Memory B cell (primary cell): ENCODE results near the gene DBP.

Source experiments
- ATAC-seq: fragments of 150-1000 bp; cut with Tn5 transposase; 2 replicates; pipeline ENCODE4 v1.10.0; 2021; ENCODE audit warnings: low read depth, mild to moderate bottlenecking, moderate library complexity
- DNase-seq, 2 donors: peaks; one replicate each; pipeline ENCODE4 v3.0.0; 2022; ENCODE audit warnings: low spot score in 2 of 2
- H3K27ac Mint-ChIP-seq: one replicate; pipeline ENCODE4 v1.8.0; 2022; ENCODE audit warnings: mild to moderate bottlenecking, moderate library complexity, mixed read lengths
- H3K27me3 Mint-ChIP-seq: one replicate; pipeline ENCODE4 v1.8.0; 2022; ENCODE audit warnings: mixed read lengths
- H3K36me3 Mint-ChIP-seq: one replicate; pipeline ENCODE4 v1.8.0; 2022; ENCODE audit warnings: mild to moderate bottlenecking, mixed read lengths
- H3K4me1 Mint-ChIP-seq: one replicate; pipeline ENCODE4 v1.8.0; 2022; ENCODE audit warnings: mixed read lengths
- H3K4me3 Mint-ChIP-seq: one replicate; pipeline ENCODE4 v1.8.0; 2022; ENCODE audit warnings: mild to moderate bottlenecking, moderate library complexity, mixed read lengths
- H3K9me3 Mint-ChIP-seq: one replicate; pipeline ENCODE4 v1.8.0; 2022; ENCODE audit warnings: mixed read lengths

Gene DBP

DNA sequence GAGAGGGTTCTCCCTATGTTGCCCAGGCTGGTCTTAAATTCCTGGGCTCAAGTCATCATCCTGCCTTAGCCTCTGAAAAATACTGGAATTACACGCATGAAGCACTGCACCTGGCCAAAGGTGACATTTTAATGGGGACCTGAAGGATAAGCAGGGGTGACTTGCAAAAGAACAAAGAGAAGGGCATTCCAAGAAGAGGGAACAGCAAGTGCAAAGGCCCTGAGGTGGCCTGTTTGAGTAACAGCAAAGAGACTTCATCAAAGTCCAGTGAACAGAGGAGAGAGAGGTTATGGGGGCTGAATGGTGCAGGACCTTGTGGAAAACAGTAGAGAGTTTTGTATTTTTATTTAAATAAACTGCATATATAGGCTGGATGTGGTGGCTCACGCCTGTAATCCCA lies 4.7 kb upstream of the DBP start:
- ATAC-seq (no peak), DNase-seq (no peak)
- peaks cover 43% of the 10 kb centered on the region for H3K4me1 Mint-ChIP-seq
- H3K4me3 Mint-ChIP-seq: no peak overlapping the region
- H3K27ac Mint-ChIP-seq: peak overlapping the region; percentile 62
- H3K9me3 Mint-ChIP-seq: peaks cover 3% of the 10 kb centered on the region
- H3K36me3 Mint-ChIP-seq: peaks cover 10% of the 10 kb centered on the region
- H3K27me3 Mint-ChIP-seq: no peaks in the 10 kb centered on the region

DNA sequence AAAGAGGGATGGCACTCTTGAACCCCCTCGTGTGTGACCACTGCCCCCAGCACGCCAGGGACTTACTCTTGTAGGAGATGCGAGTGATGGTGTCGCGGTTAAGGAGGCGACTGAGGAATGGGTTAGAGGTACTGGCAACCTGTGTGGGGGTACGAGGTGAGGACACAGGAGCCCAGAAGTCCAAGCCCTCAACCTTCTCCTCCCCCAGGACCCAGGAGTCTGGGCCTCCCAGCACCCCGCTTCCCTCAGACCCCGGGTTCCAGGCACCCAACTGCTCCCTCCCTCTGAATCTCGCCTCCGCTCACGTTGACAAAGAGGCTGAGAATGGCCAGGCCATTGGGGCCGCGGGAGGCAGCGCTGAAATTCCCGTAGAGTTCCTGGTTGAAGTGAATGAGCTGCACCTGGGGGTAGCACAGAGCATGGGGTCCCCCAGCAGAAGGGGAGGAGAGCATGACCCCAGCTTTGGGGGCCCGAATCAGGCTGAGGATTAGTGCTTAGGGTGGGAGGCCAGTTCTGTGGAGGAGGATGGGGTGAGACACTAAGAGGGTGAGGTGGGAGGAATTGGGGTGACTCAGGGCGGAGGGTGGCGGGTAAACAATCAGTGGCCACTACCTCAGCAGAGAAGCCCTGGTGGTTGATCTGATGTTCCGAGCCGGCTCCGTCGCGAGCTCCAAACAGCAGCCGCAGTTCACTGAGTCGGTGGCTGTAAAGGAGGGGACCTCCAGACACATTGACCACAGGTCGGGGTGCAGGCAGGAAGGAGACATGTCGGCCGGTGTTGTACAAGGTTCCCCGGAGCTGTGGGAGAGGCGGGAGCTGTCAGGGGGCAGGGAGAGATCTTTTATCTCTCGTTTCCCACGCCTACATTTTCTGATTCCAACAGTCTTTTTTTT lies 2.5 kb upstream of the DBP start:
- Mint-ChIP-seq H3K36me3 (peaks cover 13% of the 10 kb centered on the region), H3K9me3 (peaks cover 3% of the 10 kb centered on the region), H3K4me3 (peak overlapping the region; percentile 35), H3K4me1 (peaks cover 36% of the 10 kb centered on the region), H3K27ac (peak overlapping the region; percentile 96), H3K27me3 (no peaks in the 10 kb centered on the region)
- ATAC-seq (no peak), DNase-seq (no peak)

DNA sequence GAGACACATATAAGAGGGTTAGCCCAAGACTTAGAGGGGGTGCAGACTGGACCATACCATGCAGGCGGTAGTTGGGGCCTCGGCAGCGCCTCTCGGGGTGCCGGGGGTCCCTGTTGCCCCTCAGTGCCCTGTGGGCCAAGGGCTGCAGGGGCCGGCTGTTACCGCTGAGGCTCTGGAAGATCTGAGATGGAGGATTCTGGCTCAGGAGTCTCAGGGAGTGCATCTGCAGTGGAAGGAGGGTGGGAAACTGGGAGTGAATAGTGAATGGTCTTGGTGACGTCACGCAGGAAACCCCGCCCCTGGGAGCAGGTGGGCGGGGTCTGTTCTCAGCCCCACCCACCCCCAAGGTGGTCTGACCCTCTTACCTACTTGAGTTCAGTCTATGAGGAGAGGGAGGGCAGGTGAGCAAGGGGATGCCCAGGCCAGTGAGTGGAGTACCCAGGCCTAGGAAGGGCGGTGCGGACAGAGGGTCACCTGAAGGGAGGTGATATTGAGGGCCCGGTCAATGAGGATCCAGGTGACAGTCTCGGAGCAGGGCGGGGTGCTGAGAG lies 1.7 kb upstream of the DBP start:
- peak overlapping the region; percentile 96 for H3K27ac Mint-ChIP-seq
- H3K36me3 Mint-ChIP-seq: peaks cover 13% of the 10 kb centered on the region
- ATAC-seq: no peak
- H3K4me1 Mint-ChIP-seq: peaks cover 41% of the 10 kb centered on the region
- H3K9me3 Mint-ChIP-seq: peaks cover 3% of the 10 kb centered on the region
- no peaks in the 10 kb centered on the region for H3K27me3 Mint-ChIP-seq
- peak overlapping the region; percentile 96 for H3K4me3 Mint-ChIP-seq
- peak in 1 of 2 donors; percentile 26 for DNase-seq

DNA sequence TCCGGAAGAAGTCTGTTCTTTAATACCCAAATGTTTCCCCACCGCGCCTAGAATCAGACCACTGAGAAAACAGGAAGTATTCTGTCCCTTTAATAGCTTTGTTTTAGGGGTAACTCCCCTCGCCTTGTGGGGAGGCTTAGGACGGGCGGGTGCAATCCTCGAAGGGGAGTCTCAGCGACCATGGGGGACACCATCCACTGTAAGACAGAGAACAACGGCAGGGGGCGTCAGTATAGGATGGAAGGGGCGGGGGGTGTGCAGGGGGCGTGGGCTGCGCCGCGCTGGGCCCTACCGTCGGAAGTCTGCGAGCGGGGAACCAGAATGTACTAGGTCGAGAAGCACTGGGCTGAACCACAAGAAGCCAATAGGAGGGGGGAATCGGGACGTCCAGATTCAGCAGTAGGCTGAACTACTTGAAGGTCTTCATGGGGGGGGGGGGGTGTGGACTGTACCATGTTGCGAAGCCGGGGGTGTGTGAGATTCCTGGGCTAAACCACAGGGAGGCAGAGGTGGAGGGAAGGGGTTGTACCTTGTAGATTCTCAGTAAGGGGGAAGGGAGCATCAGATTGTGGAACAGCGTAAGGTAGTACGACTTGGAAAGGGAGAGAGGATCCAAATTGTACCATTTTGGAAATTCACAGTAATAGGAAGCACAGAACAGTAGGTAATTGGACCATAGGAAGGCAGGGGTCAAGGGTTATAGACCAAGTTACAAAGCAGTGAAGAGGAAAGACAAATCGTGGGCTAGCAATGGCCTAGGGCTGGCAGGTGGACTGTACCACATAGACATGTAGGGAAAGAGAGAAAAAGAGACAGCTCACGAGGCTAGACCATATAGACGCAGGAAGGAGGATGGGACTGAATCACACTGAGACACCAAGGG lies 1.0 kb upstream of the DBP start:
- DNase-seq (peak; percentile 58 to 81), ATAC-seq (peak; percentile 31)
- Mint-ChIP-seq H3K27me3 (no peaks in the 10 kb centered on the region), H3K4me1 (peaks cover 44% of the 10 kb centered on the region), H3K27ac (peak overlapping the region; percentile 96), H3K36me3 (peaks cover 15% of the 10 kb centered on the region), H3K4me3 (peak overlapping the region; percentile 96), H3K9me3 (peaks cover 3% of the 10 kb centered on the region)

DNA sequence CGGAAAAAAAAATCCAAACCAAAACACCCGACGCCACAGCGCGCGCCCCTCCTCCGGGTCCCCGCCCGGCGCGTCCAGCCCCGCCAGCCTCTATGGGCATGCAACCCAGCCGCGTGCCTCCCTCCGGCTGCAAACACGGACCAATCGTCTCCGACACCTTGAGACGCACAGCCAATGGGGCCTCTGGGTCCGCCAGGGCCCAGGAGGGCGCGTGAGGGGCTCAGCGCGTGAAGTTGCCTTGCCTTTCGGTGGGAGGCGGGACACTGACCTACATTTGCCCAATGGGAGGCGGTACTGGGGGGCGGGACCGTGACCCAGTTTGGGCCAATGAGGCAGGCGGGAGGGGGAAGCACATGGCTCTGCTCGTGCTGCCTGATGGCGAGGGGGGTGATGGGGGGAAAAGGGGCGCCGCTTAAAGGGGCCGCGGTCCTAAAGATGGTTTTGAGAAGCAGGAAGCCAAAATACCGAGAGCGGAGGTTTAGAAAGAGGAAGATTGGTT lies 319 bp upstream of the DBP start:
- Mint-ChIP-seq H3K9me3 (peaks cover 3% of the 10 kb centered on the region), H3K27me3 (no peaks in the 10 kb centered on the region), H3K36me3 (peaks cover 15% of the 10 kb centered on the region), H3K27ac (peak overlapping the region; percentile 96), H3K4me1 (peaks cover 42% of the 10 kb centered on the region), H3K4me3 (peak overlapping the region; percentile 96)
- ATAC-seq (peak; percentile 70), DNase-seq (peak; percentile 95 to 98)

DNA sequence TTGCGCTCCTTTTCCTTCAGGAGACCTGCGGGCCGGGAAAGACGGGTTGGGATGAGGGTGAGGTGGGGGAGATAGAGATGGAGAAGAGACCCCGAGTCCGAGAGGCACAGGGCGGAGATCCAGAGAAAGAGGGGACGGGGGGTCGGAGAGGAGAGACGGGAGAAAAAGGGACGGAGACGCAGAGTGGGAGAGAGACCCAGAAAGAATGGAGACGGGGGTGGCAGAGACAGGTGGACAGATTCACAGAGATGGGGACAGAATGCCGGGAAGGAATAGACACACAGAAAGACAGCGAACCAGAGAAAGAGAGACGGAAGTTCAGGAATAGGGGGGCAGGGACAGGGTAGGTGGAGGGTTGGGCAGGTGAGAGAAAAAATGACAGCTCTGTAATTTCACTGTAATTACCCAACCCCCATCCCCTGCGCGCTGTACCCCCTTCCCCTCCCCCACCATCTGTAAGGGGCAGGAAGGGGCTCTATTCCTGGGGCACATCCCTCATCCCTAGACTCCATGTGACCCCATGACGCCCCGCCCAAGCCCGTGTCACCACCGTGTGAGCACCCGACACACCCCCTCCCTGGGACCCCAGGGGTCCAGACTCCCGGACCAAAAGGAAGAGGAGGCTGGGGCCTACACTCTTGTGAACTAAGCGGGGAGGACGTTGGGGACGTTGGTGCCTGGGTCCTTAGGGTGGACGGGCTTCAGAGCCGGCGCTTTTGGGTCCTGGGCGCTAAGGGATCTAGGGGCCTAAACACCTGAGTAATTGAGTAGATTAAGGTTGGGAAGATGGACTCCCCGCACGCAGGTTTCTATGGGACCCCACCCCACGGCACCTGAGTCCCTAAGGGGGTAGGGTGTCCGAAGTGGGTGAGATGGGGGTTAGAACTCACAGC lies 967 bp downstream of the DBP start:
- Mint-ChIP-seq H3K27me3 (no peaks in the 10 kb centered on the region), H3K9me3 (peaks cover 3% of the 10 kb centered on the region), H3K36me3 (peaks cover 11% of the 10 kb centered on the region), H3K4me1 (peaks cover 38% of the 10 kb centered on the region), H3K27ac (peak overlapping the region; percentile 92), H3K4me3 (peak overlapping the region; percentile 96)
- no peak for ATAC-seq
- no peak for DNase-seq

DNA sequence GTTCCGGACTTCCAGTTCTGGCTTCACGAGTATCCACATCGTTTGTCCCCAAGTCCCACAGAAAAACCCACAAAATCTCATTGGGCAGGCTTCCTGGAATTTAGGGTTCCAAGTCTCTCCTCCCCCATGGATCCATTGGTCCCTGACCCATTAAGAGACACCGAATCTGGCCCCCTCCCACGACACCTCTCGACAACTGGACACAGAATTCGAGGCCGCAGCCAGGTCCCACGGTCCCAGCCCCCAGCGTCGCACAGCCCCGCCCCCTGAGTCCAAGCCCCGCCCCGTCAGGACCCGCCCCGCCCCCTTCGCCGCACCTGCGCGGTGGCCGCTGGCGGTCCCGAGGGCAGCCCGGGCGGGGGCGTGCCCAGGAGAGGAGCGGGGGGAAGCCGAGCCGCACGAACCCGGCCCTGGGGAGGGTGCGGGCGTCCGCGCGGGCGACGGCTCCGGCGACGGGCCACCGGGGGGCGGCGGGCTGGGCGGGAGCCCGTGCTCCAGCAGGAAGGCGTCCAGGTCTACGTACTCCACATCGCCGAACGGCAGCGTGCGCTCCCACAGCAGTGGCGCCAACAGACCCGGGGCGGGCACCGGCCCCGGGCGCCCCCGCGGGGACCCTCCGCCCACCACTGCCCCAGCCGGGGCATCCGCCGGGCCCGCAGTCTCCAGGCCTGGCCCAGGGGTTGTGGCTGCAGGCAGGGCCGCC lies 1.8 kb downstream of the DBP start:
- peak overlapping the region; percentile 96 for H3K4me3 Mint-ChIP-seq
- DNase-seq: peak; percentile 70 to 72
- ATAC-seq: peak; percentile 7
- H3K27ac Mint-ChIP-seq: peak overlapping the region; percentile 92
- H3K9me3 Mint-ChIP-seq: peaks cover 3% of the 10 kb centered on the region
- H3K36me3 Mint-ChIP-seq: peaks cover 12% of the 10 kb centered on the region
- peaks cover 38% of the 10 kb centered on the region for H3K4me1 Mint-ChIP-seq
- no peaks in the 10 kb centered on the region for H3K27me3 Mint-ChIP-seq

DNA sequence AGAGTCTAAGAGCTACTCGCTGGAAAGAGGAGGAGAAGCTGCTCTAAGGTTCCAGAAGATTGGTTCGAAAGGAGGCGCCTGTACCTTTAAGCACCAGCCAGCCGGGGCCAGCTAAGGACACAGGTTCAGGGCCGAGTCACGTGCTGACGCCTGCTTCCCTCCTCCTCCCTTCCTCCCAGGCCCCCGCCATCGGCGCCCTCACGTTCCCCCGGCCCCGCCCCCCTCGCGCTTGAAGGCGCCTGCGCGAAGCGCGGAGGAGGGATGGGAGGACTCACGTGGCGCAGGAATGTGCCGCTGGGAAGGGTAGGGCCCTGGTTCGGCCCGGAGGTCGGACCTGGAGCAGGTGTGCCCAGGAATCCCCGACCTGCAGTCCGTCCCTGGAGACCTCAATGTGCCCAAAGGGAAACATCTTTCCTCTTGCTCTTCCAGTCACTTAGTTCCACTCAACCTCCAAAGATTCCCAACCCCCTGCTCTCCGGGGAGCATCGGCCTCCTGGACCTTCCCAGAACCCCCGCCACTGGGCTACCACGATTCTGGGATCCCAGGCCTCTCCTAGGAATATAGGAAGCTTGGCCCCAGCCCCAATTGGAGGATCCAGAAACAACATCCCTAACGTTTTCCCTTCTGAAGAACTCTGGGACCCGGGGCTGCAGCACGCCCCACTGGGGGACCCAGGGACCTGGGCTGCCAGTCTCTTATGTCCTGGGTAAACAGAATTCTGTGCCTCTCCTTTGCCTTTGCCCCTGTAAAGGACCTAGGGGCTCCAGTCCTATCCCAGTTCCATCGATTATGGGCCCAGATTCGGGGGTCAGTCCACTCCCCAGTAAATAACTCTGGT lies 2.5 kb downstream of the DBP start:
- ATAC-seq: no peak
- H3K4me1 Mint-ChIP-seq: peaks cover 33% of the 10 kb centered on the region

DNA sequence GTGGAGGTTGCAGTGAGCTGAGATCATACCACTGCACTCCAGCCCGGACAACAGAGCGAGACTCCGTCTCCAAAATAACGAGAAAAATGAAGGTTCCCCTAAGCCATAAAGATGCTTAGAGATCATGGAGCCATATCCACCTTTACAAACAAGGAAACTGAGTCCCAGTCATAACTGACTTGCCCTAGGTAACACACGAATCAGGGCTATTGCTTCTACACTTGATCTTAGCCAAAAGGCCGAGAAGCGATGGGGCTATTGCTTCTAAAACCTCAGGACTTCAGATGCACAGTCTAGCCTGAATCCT lies 3.2 kb downstream of the DBP start:
- DNase-seq (no peak), ATAC-seq (no peak)
- Mint-ChIP-seq H3K27me3 (no peaks in the 10 kb centered on the region), H3K4me1 (peaks cover 28% of the 10 kb centered on the region), H3K36me3 (peaks cover 12% of the 10 kb centered on the region), H3K9me3 (peaks cover 3% of the 10 kb centered on the region), H3K27ac (peak overlapping the region; percentile 92), H3K4me3 (peak overlapping the region; percentile 73)

More for the DNA sequence above, 2.5 kb downstream of the DBP start:
- H3K27me3 Mint-ChIP-seq: no peaks in the 10 kb centered on the region
- peak; percentile 73 for DNase-seq
- H3K36me3 Mint-ChIP-seq: peaks cover 13% of the 10 kb centered on the region
- H3K9me3 Mint-ChIP-seq: peaks cover 3% of the 10 kb centered on the region
- H3K4me3 Mint-ChIP-seq: peak overlapping the region; percentile 73
- H3K27ac Mint-ChIP-seq: peak overlapping the region; percentile 92

DNA sequence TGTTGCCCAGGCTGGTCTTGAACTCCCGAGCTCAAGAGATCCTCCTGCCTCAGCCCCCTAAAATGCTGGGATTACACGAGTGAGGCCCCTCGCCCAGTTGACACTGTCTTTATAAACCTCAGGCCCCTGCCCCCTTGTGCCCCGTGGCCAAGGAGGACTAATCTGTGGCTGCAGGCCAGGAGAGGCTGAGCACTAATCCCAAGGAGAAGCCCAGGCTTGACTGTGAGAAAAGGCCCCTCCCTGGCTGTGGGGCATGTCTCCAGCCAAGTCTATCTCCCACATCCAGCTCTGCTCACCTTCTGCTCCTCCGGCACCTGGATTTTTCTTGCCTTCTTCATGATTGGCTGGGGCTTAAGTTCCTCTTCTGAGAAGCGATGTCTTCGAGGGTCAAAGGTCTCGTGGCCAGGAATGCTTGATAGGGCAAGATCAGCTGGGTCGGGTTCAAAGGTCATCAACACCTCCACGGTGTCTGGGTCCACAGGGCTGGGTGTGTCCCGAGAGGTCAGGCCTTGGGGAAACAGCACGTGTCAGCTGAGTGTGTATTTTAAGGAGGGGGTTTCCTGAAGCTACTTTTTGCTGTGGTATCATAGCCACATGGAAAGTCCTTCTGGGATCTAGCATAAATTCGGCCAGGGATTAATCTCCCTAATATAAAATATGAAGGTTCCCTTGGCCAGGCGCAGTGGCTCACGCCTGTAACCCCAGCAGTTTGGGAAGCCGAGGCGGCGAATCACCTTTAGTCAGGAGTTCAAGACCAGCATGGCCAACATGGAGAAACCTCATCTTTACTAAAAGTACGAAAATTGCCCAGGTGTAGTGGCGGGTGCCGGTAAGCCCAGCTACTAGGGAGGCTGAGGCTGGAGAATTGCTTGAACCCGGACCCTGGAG lies 3.8 kb downstream of the DBP start:
- H3K9me3 Mint-ChIP-seq: peaks cover under 1% of the 10 kb centered on the region
- no peaks in the 10 kb centered on the region for H3K27me3 Mint-ChIP-seq
- H3K27ac Mint-ChIP-seq: peak overlapping the region; percentile 92
- H3K4me1 Mint-ChIP-seq: peaks cover 22% of the 10 kb centered on the region
- H3K4me3 Mint-ChIP-seq: peak overlapping the region; percentile 17
- H3K36me3 Mint-ChIP-seq: peaks cover 13% of the 10 kb centered on the region
- no peak for ATAC-seq
- no peak for DNase-seq

DNA sequence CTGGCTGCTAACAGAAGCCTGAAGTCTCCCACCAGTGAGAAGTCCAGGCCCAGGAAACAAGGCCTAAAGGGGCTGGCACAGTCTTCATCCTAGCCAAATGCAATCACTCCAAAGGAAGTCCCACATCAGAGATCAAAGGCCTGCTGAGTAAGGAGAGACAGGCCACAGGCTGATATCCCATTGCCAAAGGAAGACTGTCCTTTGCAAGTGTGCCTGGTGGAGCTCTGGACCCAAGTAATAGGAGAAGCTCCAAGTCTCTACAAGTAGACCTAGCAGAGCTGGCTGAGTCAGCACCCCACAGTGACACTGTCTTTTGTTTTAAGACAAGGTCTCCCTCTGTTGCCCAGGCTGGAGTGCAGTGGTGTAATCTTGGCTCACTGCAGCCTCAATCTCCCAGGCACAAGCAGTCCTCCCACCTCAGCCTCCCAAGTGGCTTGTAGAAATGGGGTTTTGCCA lies 4.5 kb downstream of the DBP start:
- ATAC-seq (no peak), DNase-seq (no peak)
- no peak overlapping the region for H3K4me3 Mint-ChIP-seq
- no peak overlapping the region for H3K27ac Mint-ChIP-seq
- H3K9me3 Mint-ChIP-seq: no peaks in the 10 kb centered on the region
- no peaks in the 10 kb centered on the region for H3K27me3 Mint-ChIP-seq
- H3K36me3 Mint-ChIP-seq: peaks cover 12% of the 10 kb centered on the region
- H3K4me1 Mint-ChIP-seq: peaks cover 18% of the 10 kb centered on the region
